ENCODE results near the gene ZNF655. TPM values are rescaled to one million over a fixed set of nuclear protein-coding genes. Genes with fewer than 3 reads are reported as not detected.
A peak's percentile ranks its signal among the peaks of the same experiment; 100 is the strongest.
"Not testable (repeated sequence)": the region's sequence is repeated elsewhere in the genome, so short reads cannot be mapped to it uniquely, and the experiment has no call there.

Gene ZNF655
- 28.3 TPM for total RNA-seq
- long read RNA-seq, partial matches to known transcripts, result 0 of 6 reads
- long read RNA-seq, other reads (novel, unspliced or antisense), result 1 of 6 reads

GRCh38 chr7:99558306-99559174 is at the start of gene ZNF655:
Gene ZNF655 (plus strand): TSS chr7:99558642. CDS start chr7:99560560, 1,918 bp downstream.
- DNase-seq (ENCODE audit: missing footprints) (peak; percentile 94), ATAC-seq (peak; percentile 98)
- intact Hi-C loops (cut with DNase I), result no loop called here

GRCh38 chr7:99514050-99514449 is 44.4 kb upstream of the ZNF655 start:
- intact Hi-C loops (cut with DNase I), result no loop called here
- no peak for DNase-seq (ENCODE audit: missing footprints)
- ATAC-seq, result no peak

GRCh38 chr7:99521399-99521798 is 37.0 kb upstream of the ZNF655 start:
- ATAC-seq (no peak), DNase-seq (ENCODE audit: missing footprints) (no peak)
- intact Hi-C loops (cut with DNase I), result no loop called here

DNA sequence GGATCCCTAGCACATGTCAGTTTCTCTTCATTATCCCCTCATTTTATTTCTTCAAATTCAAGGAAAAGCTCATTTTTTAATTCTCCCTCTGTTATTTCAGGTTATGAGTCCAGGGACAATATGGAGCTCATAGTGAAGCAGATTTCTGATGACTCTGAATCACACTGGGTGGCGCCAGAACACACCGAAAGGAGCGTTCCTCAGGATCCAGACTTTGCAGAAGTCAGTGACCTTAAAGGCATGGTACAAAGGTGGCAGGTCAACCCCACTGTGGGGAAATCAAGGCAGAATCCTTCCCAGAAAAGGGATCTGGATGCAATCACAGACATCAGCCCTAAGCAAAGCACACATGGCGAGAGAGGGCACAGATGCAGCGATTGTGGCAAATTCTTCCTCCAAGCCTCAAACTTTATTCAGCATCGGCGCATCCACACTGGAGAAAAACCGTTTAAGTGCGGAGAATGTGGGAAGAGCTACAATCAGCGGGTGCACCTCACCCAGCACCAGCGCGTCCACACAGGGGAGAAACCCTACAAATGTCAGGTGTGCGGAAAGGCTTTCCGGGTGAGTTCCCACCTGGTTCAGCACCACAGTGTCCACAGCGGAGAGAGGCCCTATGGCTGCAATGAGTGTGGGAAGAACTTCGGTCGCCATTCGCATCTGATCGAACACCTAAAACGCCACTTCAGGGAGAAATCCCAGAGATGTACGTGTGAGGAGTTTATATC is 32.6 kb upstream of the ZNF655 start:
- no peak for DNase-seq (ENCODE audit: missing footprints)
- intact Hi-C loops (cut with DNase I), result no loop called here
- ATAC-seq, result no peak

GRCh38 chr7:99531354-99531765 is 27.1 kb upstream of the ZNF655 start:
- intact Hi-C loops (cut with DNase I), result no loop called here
- DNase-seq (ENCODE audit: missing footprints) (no peak), ATAC-seq (no peak)

DNA sequence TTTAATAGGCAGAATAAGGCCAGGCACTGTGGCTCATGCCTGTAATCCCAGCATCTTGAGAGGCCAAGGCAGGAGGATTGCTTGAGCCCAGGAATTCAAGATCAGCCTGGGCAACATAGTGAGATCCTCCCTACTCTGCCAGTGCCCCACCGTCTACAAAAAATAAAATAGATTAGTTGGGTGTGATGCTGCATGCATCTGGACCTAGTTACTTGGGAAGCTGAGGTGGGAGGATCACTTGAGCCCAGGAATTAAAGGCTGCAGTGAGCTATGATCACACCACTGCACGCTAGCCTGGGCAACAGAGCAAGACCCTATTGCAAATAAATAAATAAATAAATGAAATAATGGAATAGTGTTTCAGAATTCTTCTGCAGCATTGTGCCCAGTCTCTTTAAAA is 22.8 kb upstream of the ZNF655 start:
- ATAC-seq (no peak), DNase-seq (ENCODE audit: missing footprints) (no peak)
- intact Hi-C loops (cut with DNase I), result no loop called here

DNA sequence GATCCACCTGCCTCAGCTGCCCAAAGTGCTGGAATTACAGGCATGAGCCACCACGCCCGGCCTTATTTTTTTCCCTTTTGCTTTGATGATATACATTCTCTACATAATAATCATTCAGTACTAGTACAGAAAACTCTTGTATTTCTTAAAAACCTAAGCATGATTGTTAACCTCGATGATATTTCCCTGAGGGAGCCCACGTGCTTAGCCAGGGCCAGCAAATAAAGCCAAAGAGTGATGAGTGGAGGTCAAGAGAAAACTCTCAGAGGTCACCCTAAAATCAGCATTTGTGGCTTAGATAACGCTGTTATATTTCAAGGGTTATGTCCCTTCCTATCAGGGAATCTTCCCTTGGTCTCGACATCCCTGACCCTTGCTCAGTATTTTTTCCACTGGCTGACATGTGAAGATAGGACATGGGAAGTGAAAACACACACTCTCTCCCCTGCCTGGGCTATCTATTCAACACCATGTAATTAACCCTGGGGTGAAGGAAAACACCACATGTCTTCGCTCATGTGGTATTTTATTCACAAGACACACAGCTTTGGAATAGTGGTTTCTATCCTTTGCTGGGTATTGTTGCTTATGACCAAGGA is 19.1 kb upstream of the ZNF655 start:
- intact Hi-C loops (cut with DNase I), result no loop called here
- no peak for DNase-seq (ENCODE audit: missing footprints)
- ATAC-seq, result no peak

GRCh38 chr7:99540542-99540941 is 17.9 kb upstream of the ZNF655 start:
- intact Hi-C loops (cut with DNase I), result no loop called here
- no peak for DNase-seq (ENCODE audit: missing footprints)
- no peak for ATAC-seq

- no peak for ATAC-seq
- no peak for DNase-seq (ENCODE audit: missing footprints)
- intact Hi-C loops (cut with DNase I), result no loop called here
Measured at GRCh38 chr7:99541212-99541611, 17.2 kb upstream of the ZNF655 start.

- intact Hi-C loops (cut with DNase I), result no loop called here
- ATAC-seq, result no peak
- no peak for DNase-seq (ENCODE audit: missing footprints)
Measured at GRCh38 chr7:99543081-99543671, 15.3 kb upstream of the ZNF655 start.

- DNase-seq (ENCODE audit: missing footprints) (no peak), ATAC-seq (no peak)
- intact Hi-C loops (cut with DNase I), result no loop called here
Measured at GRCh38 chr7:99543916-99544315, 14.5 kb upstream of the ZNF655 start.

GRCh38 chr7:99545308-99545707 is 13.1 kb upstream of the ZNF655 start:
- ATAC-seq; DNase-seq (ENCODE audit: missing footprints); intact Hi-C loops (cut with DNase I): not testable (repeated sequence)

DNA sequence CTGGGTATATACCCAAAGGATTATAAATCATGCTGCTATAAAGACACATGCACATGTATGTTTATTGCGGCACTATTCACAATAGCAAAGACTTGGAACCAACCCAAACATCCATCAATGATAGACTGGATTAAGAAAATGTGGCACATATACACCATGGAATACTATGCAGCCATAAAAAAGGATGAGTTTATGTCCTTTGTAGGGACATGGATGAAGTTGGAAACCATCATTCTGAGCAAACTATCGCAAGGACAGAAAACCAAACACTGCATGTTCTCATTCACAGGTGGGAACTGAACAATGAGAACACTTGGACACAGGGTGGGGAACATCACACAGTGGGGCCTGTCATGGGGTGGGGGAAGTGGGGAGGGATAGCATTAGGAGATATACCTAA is 8.9 kb upstream of the ZNF655 start:
- intact Hi-C loops (cut with DNase I); ATAC-seq; DNase-seq (ENCODE audit: missing footprints): not testable (repeated sequence)

GRCh38 chr7:99551334-99551733 is 7.1 kb upstream of the ZNF655 start:
- intact Hi-C loops (cut with DNase I), result loop anchor here (5.0 kb wide), 1 partner anchor 49 kb away; the partner anchor contains the start of genes ZKSCAN5 and ZNF394
- DNase-seq (ENCODE audit: missing footprints) (no peak), ATAC-seq (no peak)

DNA sequence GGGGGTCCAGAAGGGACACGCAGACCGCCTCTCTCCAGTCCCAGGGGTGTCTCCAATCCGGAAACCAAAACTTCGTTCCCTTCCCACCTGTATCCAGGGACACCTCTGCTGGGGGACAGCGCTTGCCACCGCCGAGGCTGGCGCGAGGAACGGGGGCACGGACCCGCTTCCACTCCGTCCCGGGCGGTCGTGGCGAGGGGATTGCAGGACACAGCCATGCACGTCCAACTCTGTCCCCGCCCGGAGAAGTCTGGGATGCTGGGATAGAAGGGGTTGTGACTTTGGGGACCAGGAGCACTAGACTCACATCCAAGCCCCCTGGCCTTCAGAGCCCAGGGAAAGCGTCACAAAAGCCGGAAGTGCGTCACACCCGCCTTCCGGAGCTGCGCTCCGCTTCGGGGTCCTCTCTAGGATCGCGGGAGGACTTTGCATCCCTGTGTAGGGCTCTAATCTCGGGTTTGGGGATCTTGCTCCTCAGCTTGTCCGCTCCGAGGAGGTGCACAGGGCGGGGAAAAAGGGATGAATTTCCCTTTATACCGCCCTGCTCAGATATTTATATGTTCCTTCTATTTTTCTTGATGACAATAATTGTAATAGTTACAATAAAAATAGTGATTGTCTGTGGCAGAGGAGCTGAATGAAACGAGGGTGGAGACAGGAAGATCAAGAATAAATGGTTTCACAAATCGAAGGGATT is 6.5 kb upstream of the ZNF655 start, which contains the start of gene FAM200A:
TSS of gene FAM200A (minus strand) at position 348 of the 697 bp plus-strand sequence. CDS start 3,707 bp downstream, outside the sequence.
- ATAC-seq (peak; percentile 98), DNase-seq (ENCODE audit: missing footprints) (peak; percentile 94)
- intact Hi-C loops (cut with DNase I), result loop anchor here (5.0 kb wide), 1 partner anchor 50 kb away; the partner anchor contains the start of genes ZKSCAN5 and ZNF394

DNA sequence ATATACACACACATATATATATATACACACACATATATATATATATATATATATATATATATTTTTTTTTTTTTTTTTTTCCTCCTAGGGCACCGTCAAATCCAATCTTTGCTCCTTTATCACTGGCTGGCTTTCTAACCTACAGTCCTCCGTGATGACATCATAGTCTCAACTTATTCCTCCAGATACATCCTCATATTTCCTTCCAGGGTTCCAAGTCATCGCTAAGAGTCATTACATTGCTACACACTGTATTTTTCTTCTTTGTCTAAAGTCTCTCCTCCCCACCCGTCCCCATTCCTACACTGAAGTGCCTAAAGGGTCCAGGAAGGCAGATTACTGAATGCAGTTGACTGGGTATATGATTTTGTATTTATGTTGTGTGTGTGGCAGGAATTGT is 5.4 kb upstream of the ZNF655 start:
- DNase-seq (ENCODE audit: missing footprints), result no peak
- no peak for ATAC-seq
- intact Hi-C loops (cut with DNase I), result loop anchor here (5.0 kb wide), 1 partner anchor 51 kb away; the partner anchor contains the start of genes ZKSCAN5 and ZNF394

- DNase-seq (ENCODE audit: missing footprints) (no peak), ATAC-seq (no peak)
- intact Hi-C loops (cut with DNase I), result loop anchor here (5.0 kb wide), 1 partner anchor 53 kb away; the partner anchor contains the start of genes ZKSCAN5 and ZNF394
Measured at GRCh38 chr7:99554939-99555338, 3.5 kb upstream of the ZNF655 start.

- no peak for DNase-seq (ENCODE audit: missing footprints)
- no peak for ATAC-seq
- intact Hi-C loops (cut with DNase I), result no loop called here
Measured at GRCh38 chr7:99557196-99557607, 1.2 kb upstream of the ZNF655 start.
